ENCODE results near the gene PRSS27.
A peak's percentile ranks its signal among the peaks of the same experiment; 100 is the strongest.

Gene PRSS27

DNA sequence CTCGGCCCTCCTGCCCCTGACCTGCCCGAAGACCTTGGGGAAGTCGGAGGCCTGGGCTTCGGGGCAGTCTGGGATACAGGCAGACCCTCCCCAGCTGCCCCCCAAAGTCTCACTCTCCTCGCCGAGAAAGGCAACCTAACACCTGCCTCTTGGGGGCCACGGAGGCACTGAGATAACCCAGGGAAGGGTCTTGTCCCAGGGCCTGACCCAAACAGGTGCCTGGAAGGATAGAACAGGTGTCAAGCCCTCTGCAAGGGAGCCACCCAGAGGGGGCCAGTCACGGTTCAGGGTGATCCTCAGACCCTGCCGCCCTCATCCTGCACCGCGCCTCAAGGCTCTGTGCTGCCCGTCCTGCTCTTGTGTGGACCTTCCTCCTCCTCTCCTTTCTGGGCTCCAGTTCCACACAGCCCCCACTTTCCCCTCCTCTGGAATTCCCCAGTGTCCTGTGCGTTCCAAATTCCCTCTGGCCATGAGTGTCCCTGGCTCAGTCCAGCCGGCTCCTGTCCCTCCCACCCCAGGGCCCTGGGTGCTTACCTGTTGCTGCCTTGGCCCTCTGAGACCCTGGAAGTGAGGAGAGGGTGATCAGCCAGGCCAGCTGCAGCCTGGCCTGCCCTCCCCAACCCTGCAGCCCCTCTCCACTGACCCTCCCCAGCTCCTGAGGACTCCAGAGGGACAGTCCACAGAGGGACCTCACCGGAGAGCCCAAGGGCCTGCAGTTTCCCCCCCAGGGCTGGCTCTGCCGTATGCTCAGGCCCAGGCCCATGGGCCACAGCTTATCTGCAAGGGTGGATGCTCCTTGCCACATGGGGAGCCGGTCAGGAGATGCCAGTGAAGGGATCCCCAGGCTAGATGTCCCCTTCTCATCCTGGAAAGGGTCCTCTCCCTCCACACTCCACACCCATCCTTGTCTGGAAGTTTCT is 3.8 kb downstream of the PRSS27 start:
- Histone ChIP-seq H3K14ac (ENCODE audit: low read length) (peak overlapping the region; percentile 44), H4K8ac (ENCODE audit: low read depth, low read length) (no peak overlapping the region), H3K4ac (ENCODE audit: low read length) (no peak overlapping the region), H2AFZ (ENCODE audit: low read length) (no peak overlapping the region), H3K4me2 (ENCODE audit: insufficient read depth, low read length, poor library complexity, severe bottlenecking) (no peak overlapping the region), H3K79me1 (ENCODE audit: low read depth, low read length) (peaks cover 5% of the 10 kb centered on the region), H2BK12ac (ENCODE audit: low read length) (no peak overlapping the region), H3K4me3 (ENCODE audit: low read length in 2 of 2) (no peak overlapping the region), H2BK5ac (ENCODE audit: low read length) (peak overlapping the region; percentile 24), H3K23ac (ENCODE audit: low read depth, low read length, poor library complexity) (no peak overlapping the region), H2BK120ac (ENCODE audit: low read depth, low read length) (no peak overlapping the region), H3K9me3 (replicated peaks in 1 of 2; ENCODE audit: control insufficient read depth in 2 of 2, insufficient read depth in 1 of 2, low read depth in 1 of 2, low read length in 2 of 2) (no peaks in the 10 kb centered on the region), H3K9ac (ENCODE audit: low read depth, low read length, poor library complexity) (no peak overlapping the region), H2BK15ac (ENCODE audit: low read length) (no peak overlapping the region), H3K4me1 (ENCODE audit: control insufficient read depth in 2 of 2, insufficient read depth in 1 of 2, low read depth in 1 of 2, low read length in 2 of 2) (peaks cover 0 to 4% of the 10 kb centered on the region in 2 donors), H3K18ac (ENCODE audit: low read length) (peak overlapping the region; percentile 17), H3K27ac (replicated peaks; ENCODE audit: low read length) (no peak overlapping the region), H3K27me3 (ENCODE audit: control insufficient read depth in 3 of 3, insufficient read depth in 3 of 3, low read depth in 1 of 3, low read length in 3 of 3) (peaks cover 0 to 4% (median 0%) of the 10 kb centered on the region in 3 experiments), H3K36me3 (replicated peaks in 1 of 2; ENCODE audit: control insufficient read depth in 2 of 2, insufficient read depth in 2 of 2, low read length in 2 of 2) (no peaks in the 10 kb centered on the region), H4K91ac (ENCODE audit: low read depth, low read length, poor library complexity) (no peak overlapping the region), H2AK5ac (ENCODE audit: low read depth, low read length) (peak overlapping the region; percentile 68)
- DNase-seq (ENCODE audit: low spot score) = no peak
- no CpG with 5 or more reads among the region's 17 CpGs for WGBS, 2 donors (ENCODE audit: extremely low coverage in 2 of 2, insufficient read length in 2 of 2, insufficient replicate concordance in 1 of 2)

DNA sequence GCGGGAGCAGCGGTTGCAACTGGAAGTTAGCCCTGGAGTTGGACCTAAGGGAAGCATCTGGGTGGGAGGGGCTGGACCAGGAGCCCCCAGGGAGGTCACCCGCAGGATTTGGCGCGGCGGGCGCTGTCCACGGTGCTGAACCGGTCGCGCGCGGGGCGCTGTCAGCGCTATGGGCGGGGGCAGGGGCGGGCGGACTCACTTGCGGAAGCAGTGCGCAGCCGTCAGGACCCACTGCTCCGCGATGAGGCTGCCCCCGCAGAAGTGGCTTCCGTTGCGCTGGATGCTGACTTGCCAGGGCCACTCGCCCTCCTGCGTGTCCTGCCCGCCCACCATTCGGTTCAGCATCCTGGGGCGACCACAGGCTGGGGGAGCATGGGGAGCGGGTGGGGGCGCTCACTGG is 4.5 kb downstream of the PRSS27 start:
- no peak overlapping the region for H4K8ac ChIP-seq (ENCODE audit: low read depth, low read length)
- no peak overlapping the region for H2BK12ac ChIP-seq (ENCODE audit: low read length)
- H3K36me3 ChIP-seq (replicated peaks in 1 of 2; ENCODE audit: control insufficient read depth in 2 of 2, insufficient read depth in 2 of 2, low read length in 2 of 2) = no peaks in the 10 kb centered on the region
- peaks cover 7% of the 10 kb centered on the region for H3K79me1 ChIP-seq (ENCODE audit: low read depth, low read length)
- no CpG with 5 or more reads among the region's 33 CpGs for WGBS, 2 donors (ENCODE audit: extremely low coverage in 2 of 2, insufficient read length in 2 of 2, insufficient replicate concordance in 1 of 2)
- no peak overlapping the region for H3K9ac ChIP-seq (ENCODE audit: low read depth, low read length, poor library complexity)
- H3K9me3 ChIP-seq (replicated peaks in 1 of 2; ENCODE audit: control insufficient read depth in 2 of 2, insufficient read depth in 1 of 2, low read depth in 1 of 2, low read length in 2 of 2) = no peaks in the 10 kb centered on the region
- no peak overlapping the region for H3K4ac ChIP-seq (ENCODE audit: low read length)
- peaks cover 0 to 4% (median 0%) of the 10 kb centered on the region in 3 experiments for H3K27me3 ChIP-seq (ENCODE audit: control insufficient read depth in 3 of 3, insufficient read depth in 3 of 3, low read depth in 1 of 3, low read length in 3 of 3)
- no peak overlapping the region for H3K4me3 ChIP-seq (ENCODE audit: low read length in 2 of 2)
- H3K27ac ChIP-seq (replicated peaks; ENCODE audit: low read length) = no peak overlapping the region
- no peak overlapping the region for H2AK5ac ChIP-seq (ENCODE audit: low read depth, low read length)
- H2BK15ac ChIP-seq (ENCODE audit: low read length) = no peak overlapping the region
- H3K4me2 ChIP-seq (ENCODE audit: insufficient read depth, low read length, poor library complexity, severe bottlenecking) = no peak overlapping the region
- H2BK120ac ChIP-seq (ENCODE audit: low read depth, low read length) = no peak overlapping the region
- H3K4me1 ChIP-seq (ENCODE audit: control insufficient read depth in 2 of 2, insufficient read depth in 1 of 2, low read depth in 1 of 2, low read length in 2 of 2) = peaks cover 0 to 4% of the 10 kb centered on the region in 2 donors
- no peak overlapping the region for H3K23ac ChIP-seq (ENCODE audit: low read depth, low read length, poor library complexity)
- H3K14ac ChIP-seq (ENCODE audit: low read length) = peak overlapping the region; percentile 38
- H2AFZ ChIP-seq (ENCODE audit: low read length) = no peak overlapping the region
- peak overlapping the region; percentile 76 for H3K18ac ChIP-seq (ENCODE audit: low read length)
- H4K91ac ChIP-seq (ENCODE audit: low read depth, low read length, poor library complexity) = no peak overlapping the region
- peak; percentile 40 for DNase-seq (ENCODE audit: low spot score)
- H2BK5ac ChIP-seq (ENCODE audit: low read length) = peak overlapping the region; percentile 24

DNA sequence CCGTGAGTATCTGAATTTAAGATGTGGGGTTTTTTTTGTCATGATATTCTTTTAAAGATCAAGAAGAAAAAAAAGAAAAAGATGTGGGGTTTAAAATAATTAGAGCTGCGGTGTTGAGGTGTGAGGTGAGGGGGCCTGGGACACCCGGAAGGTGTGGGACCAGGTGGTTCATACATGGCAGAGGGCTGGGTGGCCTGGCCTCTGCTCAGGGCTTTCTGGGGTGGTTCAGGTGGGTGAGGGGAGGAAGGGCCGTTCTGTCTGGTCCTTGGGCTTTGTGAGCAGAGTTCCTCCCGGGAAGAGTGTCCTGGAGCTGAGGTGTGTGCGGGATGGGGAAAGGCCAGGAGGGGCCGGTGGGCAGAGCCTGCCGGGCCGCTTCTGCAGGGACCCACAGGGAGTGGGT is 5.0 kb downstream of the PRSS27 start:
- no peak overlapping the region for H2BK15ac ChIP-seq (ENCODE audit: low read length)
- H2AK5ac ChIP-seq (ENCODE audit: low read depth, low read length) = no peak overlapping the region
- H3K36me3 ChIP-seq (replicated peaks in 1 of 2; ENCODE audit: control insufficient read depth in 2 of 2, insufficient read depth in 2 of 2, low read length in 2 of 2) = no peaks in the 10 kb centered on the region
- H3K4ac ChIP-seq (ENCODE audit: low read length) = no peak overlapping the region
- H2AFZ ChIP-seq (ENCODE audit: low read length) = no peak overlapping the region
- H3K9me3 ChIP-seq (replicated peaks in 1 of 2; ENCODE audit: control insufficient read depth in 2 of 2, insufficient read depth in 1 of 2, low read depth in 1 of 2, low read length in 2 of 2) = no peaks in the 10 kb centered on the region
- no peak overlapping the region for H3K27ac ChIP-seq (replicated peaks; ENCODE audit: low read length)
- no peak overlapping the region for H3K9ac ChIP-seq (ENCODE audit: low read depth, low read length, poor library complexity)
- H2BK5ac ChIP-seq (ENCODE audit: low read length) = no peak overlapping the region
- peaks cover 0 to 4% of the 10 kb centered on the region in 2 donors for H3K4me1 ChIP-seq (ENCODE audit: control insufficient read depth in 2 of 2, insufficient read depth in 1 of 2, low read depth in 1 of 2, low read length in 2 of 2)
- DNase-seq (ENCODE audit: low spot score) = no peak
- H3K4me2 ChIP-seq (ENCODE audit: insufficient read depth, low read length, poor library complexity, severe bottlenecking) = no peak overlapping the region
- no CpG with 5 or more reads among the region's 9 CpGs for WGBS, 2 donors (ENCODE audit: extremely low coverage in 2 of 2, insufficient read length in 2 of 2, insufficient replicate concordance in 1 of 2)
- no peak overlapping the region for H3K4me3 ChIP-seq (ENCODE audit: low read length in 2 of 2)
- no peak overlapping the region for H4K91ac ChIP-seq (ENCODE audit: low read depth, low read length, poor library complexity)
- no peak overlapping the region for H4K8ac ChIP-seq (ENCODE audit: low read depth, low read length)
- no peak overlapping the region for H2BK120ac ChIP-seq (ENCODE audit: low read depth, low read length)
- H2BK12ac ChIP-seq (ENCODE audit: low read length) = no peak overlapping the region
- H3K14ac ChIP-seq (ENCODE audit: low read length) = no peak overlapping the region
- H3K27me3 ChIP-seq (ENCODE audit: control insufficient read depth in 3 of 3, insufficient read depth in 3 of 3, low read depth in 1 of 3, low read length in 3 of 3) = peaks cover 0 to 4% (median 0%) of the 10 kb centered on the region in 3 experiments
- H3K18ac ChIP-seq (ENCODE audit: low read length) = no peak overlapping the region
- peaks cover 9% of the 10 kb centered on the region for H3K79me1 ChIP-seq (ENCODE audit: low read depth, low read length)
- H3K23ac ChIP-seq (ENCODE audit: low read depth, low read length, poor library complexity) = no peak overlapping the region

DNA sequence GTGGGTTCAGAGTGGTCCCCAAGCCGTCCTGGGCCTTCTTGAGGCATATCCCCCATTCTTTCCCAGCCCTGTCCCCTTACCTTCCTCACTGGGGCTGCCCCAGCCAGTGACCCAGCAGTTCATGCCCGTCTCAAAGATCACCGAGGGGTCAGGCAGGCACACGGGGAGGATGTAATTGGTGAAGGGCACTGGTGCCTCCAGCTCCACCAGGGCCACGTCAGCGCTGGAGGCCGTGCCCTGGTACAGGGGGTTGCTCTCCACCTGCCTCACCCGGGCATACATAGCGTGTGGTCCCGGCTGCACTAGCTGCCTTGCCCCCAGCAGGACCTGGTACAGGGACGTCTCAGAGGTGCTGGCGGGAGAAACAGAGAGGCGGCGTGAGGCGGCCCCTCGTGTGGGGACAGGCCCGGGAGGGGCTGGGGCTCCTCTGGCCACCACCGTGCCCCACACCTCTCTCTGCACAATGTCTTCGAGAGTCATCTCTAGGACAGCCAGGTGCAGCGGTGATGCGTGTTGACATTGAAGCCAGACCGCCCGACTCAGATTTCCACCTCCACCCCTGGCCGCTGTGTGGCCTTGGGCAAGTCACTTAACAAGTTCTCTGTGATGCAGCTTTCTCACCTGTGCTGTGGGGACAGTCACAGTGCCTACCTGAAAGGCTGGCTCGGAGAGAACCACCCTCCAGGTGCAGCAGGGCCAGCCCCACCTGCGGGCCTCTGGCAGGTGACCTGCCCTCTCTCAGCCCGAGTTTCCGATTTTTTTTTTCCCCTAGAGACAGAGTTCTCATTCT is 5.8 kb downstream of the PRSS27 start:
- Histone ChIP-seq H2BK5ac (ENCODE audit: low read length) (no peak overlapping the region), H2AK5ac (ENCODE audit: low read depth, low read length) (no peak overlapping the region), H3K4ac (ENCODE audit: low read length) (no peak overlapping the region), H3K79me1 (ENCODE audit: low read depth, low read length) (peaks cover 7% of the 10 kb centered on the region), H3K9me3 (replicated peaks in 1 of 2; ENCODE audit: control insufficient read depth in 2 of 2, insufficient read depth in 1 of 2, low read depth in 1 of 2, low read length in 2 of 2) (no peaks in the 10 kb centered on the region), H4K8ac (ENCODE audit: low read depth, low read length) (no peak overlapping the region), H3K4me1 (ENCODE audit: control insufficient read depth in 2 of 2, insufficient read depth in 1 of 2, low read depth in 1 of 2, low read length in 2 of 2) (no peaks in the 10 kb centered on the region), H3K36me3 (replicated peaks in 1 of 2; ENCODE audit: control insufficient read depth in 2 of 2, insufficient read depth in 2 of 2, low read length in 2 of 2) (no peaks in the 10 kb centered on the region), H3K9ac (ENCODE audit: low read depth, low read length, poor library complexity) (no peak overlapping the region), H3K23ac (ENCODE audit: low read depth, low read length, poor library complexity) (no peak overlapping the region), H3K4me2 (ENCODE audit: insufficient read depth, low read length, poor library complexity, severe bottlenecking) (no peak overlapping the region), H2BK120ac (ENCODE audit: low read depth, low read length) (no peak overlapping the region), H3K14ac (ENCODE audit: low read length) (peak overlapping the region; percentile 47), H3K4me3 (ENCODE audit: low read length in 2 of 2) (no peak overlapping the region), H3K27ac (replicated peaks; ENCODE audit: low read length) (no peak overlapping the region), H3K18ac (ENCODE audit: low read length) (no peak overlapping the region), H2AFZ (ENCODE audit: low read length) (no peak overlapping the region), H2BK15ac (ENCODE audit: low read length) (no peak overlapping the region), H3K27me3 (ENCODE audit: control insufficient read depth in 3 of 3, insufficient read depth in 3 of 3, low read depth in 1 of 3, low read length in 3 of 3) (peaks cover 0 to 4% (median 0%) of the 10 kb centered on the region in 3 experiments), H2BK12ac (ENCODE audit: low read length) (no peak overlapping the region), H4K91ac (ENCODE audit: low read depth, low read length, poor library complexity) (no peak overlapping the region)
- DNase-seq (ENCODE audit: low spot score) = no peak
- no CpG with 5 or more reads among the region's 28 CpGs for WGBS, 2 donors (ENCODE audit: extremely low coverage in 2 of 2, insufficient read length in 2 of 2, insufficient replicate concordance in 1 of 2)
